GM12873 (cell line): ENCODE measurements around the gene GNB5.

Experiments
- CTCF ChIP-seq: IDR thresholded peaks from 2 replicates; pipeline ENCODE4 v1.5.1; 2012; ENCODE audit warnings: low read depth, mild to moderate bottlenecking, moderate library complexity, low read length, control low read depth; ENCODE audit not compliant: insufficient read depth; ENCODE audit errors: missing control alignments

The GNB5 gene

GRCh38 chr15:52207191-52207590 is 16.0 kb upstream of the GNB5 start:
- no peak for TF ChIP-seq CTCF

GRCh38 chr15:52206446-52206845 is 15.3 kb upstream of the GNB5 start:
- no peak for TF ChIP-seq CTCF

- TF ChIP-seq CTCF: no peak
These were observed 13.5 kb upstream of the GNB5 start for GRCh38 chr15:52204657-52205056.

- no peak for TF ChIP-seq CTCF
These were observed 9.7 kb upstream of the GNB5 start for GRCh38 chr15:52200831-52201365.

GRCh38 chr15:52199271-52199670 is 8.1 kb upstream of the GNB5 start:
- no peak for TF ChIP-seq CTCF

GRCh38 chr15:52196891-52197290 is 5.7 kb upstream of the GNB5 start:
- TF ChIP-seq CTCF: no peak

GRCh38 chr15:52193791-52194190 is 2.6 kb upstream of the GNB5 start:
- no peak for TF ChIP-seq CTCF
